Measurements from ENCODE around the gene AAMP. TPM values are rescaled to one million over a fixed set of nuclear protein-coding genes. Genes with fewer than 3 reads are reported as not detected.
"Not testable (repeated sequence)": the region's sequence is repeated elsewhere in the genome, so short reads cannot be mapped to it uniquely, and the experiment has no call there.

Gene AAMP
- total RNA-seq, 1 donor from 2014 or later, result 56.3 TPM

GRCh38 chr2:218278531-218279360 is 8.8 kb upstream of the AAMP start:
- no peak for DNase-seq (ENCODE audit: low spot score)
- intact Hi-C loops (cut with DNase I), result loop anchor here (10.0 kb wide), 1 partner anchor 186 kb away; no protein-coding TSS in a partner anchor

- no peak for DNase-seq (ENCODE audit: low spot score)
- intact Hi-C loops (cut with DNase I), result loop anchor here (10.0 kb wide), 1 partner anchor 187 kb away; no protein-coding TSS in a partner anchor
These were observed 8.0 kb upstream of the AAMP start for GRCh38 chr2:218277921-218278320.

- no peak for DNase-seq (ENCODE audit: low spot score)
- intact Hi-C loops (cut with DNase I), result loop anchor here (10.0 kb wide), 1 partner anchor 188 kb away; no protein-coding TSS in a partner anchor
These were observed 7.2 kb upstream of the AAMP start for GRCh38 chr2:218276986-218277755.

GRCh38 chr2:218275371-218276072 is 5.6 kb upstream of the AAMP start:
- intact Hi-C loops (cut with DNase I), result loop anchor here (10.0 kb wide), 1 partner anchor 189 kb away; no protein-coding TSS in a partner anchor
- no peak for DNase-seq (ENCODE audit: low spot score)

GRCh38 chr2:218274586-218274985 is 4.6 kb upstream of the AAMP start:
- DNase-seq (ENCODE audit: low spot score), result no peak
- intact Hi-C loops (cut with DNase I), result loop anchor here (5.0 to 10.0 kb wide), 3 partner anchors 87 to 190 kb away; partner anchors contain the start of gene CTDSP1

GRCh38 chr2:218273908-218274249 is 3.9 kb upstream of the AAMP start:
- intact Hi-C loops (cut with DNase I), result loop anchor here (2.0 to 10.0 kb wide), 4 partner anchors 13 to 191 kb away; partner anchors contain the start of gene CTDSP1
- no peak for DNase-seq (ENCODE audit: low spot score)

GRCh38 chr2:218273214-218273907 is 3.4 kb upstream of the AAMP start:
- DNase-seq (ENCODE audit: low spot score), result not testable (repeated sequence)
- intact Hi-C loops (cut with DNase I), result loop anchor here (2.0 to 10.0 kb wide), 4 partner anchors 13 to 191 kb away; partner anchors contain the start of gene CTDSP1

GRCh38 chr2:218272531-218273212 is 2.7 kb upstream of the AAMP start:
- intact Hi-C loops (cut with DNase I), result loop anchor here (2.0 to 10.0 kb wide), 4 partner anchors 14 to 192 kb away; partner anchors contain the start of gene CTDSP1
- DNase-seq (ENCODE audit: low spot score), result peak; percentile 93

GRCh38 chr2:218271865-218272530 is 2.1 kb upstream of the AAMP start:
- DNase-seq (ENCODE audit: low spot score), result no peak
- intact Hi-C loops (cut with DNase I), result loop anchor here (2.0 to 10.0 kb wide), 4 partner anchors 15 to 193 kb away; partner anchors contain the start of gene CTDSP1

GRCh38 chr2:218271487-218271797 is 1.5 kb upstream of the AAMP start:
- intact Hi-C loops (cut with DNase I), result loop anchor here (5.0 to 10.0 kb wide), 3 partner anchors 84 to 193 kb away; partner anchors contain the start of gene CTDSP1

GRCh38 chr2:218270721-218271486 is 967 bp upstream of the AAMP start:
- intact Hi-C loops (cut with DNase I), result loop anchor here (1.0 to 10.0 kb wide), 4 partner anchors 54 to 194 kb away; partner anchors contain the start of genes ARPC2 and CTDSP1
- DNase-seq (ENCODE audit: low spot score), result no peak

More at GRCh38 chr2:218271487-218271797, 1.5 kb upstream of the AAMP start:
- no peak for DNase-seq (ENCODE audit: low spot score)

- no peak for DNase-seq (ENCODE audit: low spot score)
- intact Hi-C loops (cut with DNase I), result no loop called here
These were observed 2.7 kb downstream of the AAMP start for GRCh38 chr2:218267259-218267658.

- no peak for DNase-seq (ENCODE audit: low spot score)
- intact Hi-C loops (cut with DNase I), result no loop called here
These were observed 3.5 kb downstream of the AAMP start for GRCh38 chr2:218266316-218266979.

- intact Hi-C loops (cut with DNase I), result no loop called here
- DNase-seq (ENCODE audit: low spot score), result no peak
These were observed 4.3 kb downstream of the AAMP start for GRCh38 chr2:218265626-218266025.

GRCh38 chr2:218264773-218265561 is 5.0 kb downstream of the AAMP start:
- no peak for DNase-seq (ENCODE audit: low spot score)
- intact Hi-C loops (cut with DNase I), result no loop called here
